ENCODE data around the gene ATP6V1G2.

- TF ChIP-seq CTCF (conservative IDR thresholded peaks at IDR 0.05; ENCODE audit: low read depth, low read length) (no peak), POLR2A (IDR thresholded peaks at IDR 0.05; ENCODE audit: low read depth, low read length) (no peak), SMC3 (IDR thresholded peaks at IDR 0.05; ENCODE audit: low read depth, low read length) (no peak), RFX5 (IDR thresholded peaks at IDR 0.05; ENCODE audit: low read depth, low read length) (no peak)
These were observed 7.5 kb downstream of the ATP6V1G2 start for GRCh38 chr6:31538805-31539400.
